AG09309 (cell line): ENCODE results near the gene SLC49A4.

Experiments used
- DNase-seq: peaks from one replicate; pipeline ENCODE4 v3.0.0-alpha.2; 2010; ENCODE audit warnings: low read depth
- H3K4me3 ChIP-seq: 2 replicates; pipeline ENCODE4 v1.5.1; 2011; ENCODE audit warnings: mild to moderate bottlenecking, low read depth, low read length, moderate library complexity; ENCODE audit not compliant: control insufficient read depth
- TF ChIP-seq, protein P1 (sequence below): IDR thresholded peaks from 2 replicates; pipeline ENCODE4 v1.5.1; 2011; ENCODE audit warnings: mild to moderate bottlenecking, low read depth, low read length, inconsistent platforms; ENCODE audit not compliant: insufficient read depth, control insufficient read depth; ENCODE audit errors: missing control alignments

SLC49A4 gene

DNA sequence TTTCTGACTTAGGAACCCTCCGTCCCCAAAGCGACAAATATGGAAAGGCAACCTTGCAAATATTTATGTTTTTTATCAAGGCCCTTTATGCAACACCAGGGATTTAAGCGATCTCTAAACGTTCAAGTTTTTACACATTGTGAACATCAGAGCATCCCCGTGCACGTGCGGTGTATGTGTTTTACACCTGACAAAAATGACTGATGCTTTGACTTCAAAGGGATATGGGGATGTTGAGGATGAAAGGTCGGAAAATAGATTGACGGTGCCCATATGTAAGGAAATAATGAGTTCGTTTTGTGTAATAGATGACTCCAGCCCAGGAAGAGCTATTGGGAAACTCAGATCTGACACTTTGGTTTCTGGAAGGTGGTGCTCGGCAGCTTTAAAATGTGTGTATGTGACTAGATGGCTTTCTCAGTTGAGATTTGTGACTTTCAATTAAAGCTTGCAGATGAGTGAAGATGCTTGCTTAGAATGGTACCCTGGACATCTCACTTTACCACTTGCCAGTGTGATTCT, 866 bp downstream of the SLC49A4 start:
- no peak for DNase-seq
- TF ChIP-seq, protein P1, sequence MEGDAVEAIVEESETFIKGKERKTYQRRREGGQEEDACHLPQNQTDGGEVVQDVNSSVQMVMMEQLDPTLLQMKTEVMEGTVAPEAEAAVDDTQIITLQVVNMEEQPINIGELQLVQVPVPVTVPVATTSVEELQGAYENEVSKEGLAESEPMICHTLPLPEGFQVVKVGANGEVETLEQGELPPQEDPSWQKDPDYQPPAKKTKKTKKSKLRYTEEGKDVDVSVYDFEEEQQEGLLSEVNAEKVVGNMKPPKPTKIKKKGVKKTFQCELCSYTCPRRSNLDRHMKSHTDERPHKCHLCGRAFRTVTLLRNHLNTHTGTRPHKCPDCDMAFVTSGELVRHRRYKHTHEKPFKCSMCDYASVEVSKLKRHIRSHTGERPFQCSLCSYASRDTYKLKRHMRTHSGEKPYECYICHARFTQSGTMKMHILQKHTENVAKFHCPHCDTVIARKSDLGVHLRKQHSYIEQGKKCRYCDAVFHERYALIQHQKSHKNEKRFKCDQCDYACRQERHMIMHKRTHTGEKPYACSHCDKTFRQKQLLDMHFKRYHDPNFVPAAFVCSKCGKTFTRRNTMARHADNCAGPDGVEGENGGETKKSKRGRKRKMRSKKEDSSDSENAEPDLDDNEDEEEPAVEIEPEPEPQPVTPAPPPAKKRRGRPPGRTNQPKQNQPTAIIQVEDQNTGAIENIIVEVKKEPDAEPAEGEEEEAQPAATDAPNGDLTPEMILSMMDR = no peak
- H3K4me3 ChIP-seq = peak overlapping the region; percentile 80

DNA sequence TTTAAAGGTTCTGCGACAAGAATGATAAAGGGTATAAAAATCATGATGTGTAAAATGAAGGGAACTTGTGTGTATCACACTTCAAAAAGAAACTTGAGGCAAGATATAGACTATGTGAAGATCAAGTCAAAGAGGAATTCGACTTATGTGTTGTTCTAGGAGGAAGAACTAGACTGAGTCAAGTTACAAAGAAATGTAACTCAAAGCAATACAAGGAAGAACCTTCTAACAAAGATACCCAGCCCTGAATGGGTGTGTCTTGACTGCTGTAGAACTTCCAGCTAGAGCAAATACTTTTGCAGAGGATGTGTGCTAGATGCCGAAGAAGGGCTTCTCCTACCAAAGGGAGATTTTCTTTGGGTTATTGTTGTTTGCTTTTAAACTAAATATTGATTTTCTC, 2.4 kb downstream of the SLC49A4 start:
- TF ChIP-seq, protein P1 = no peak
- no peak overlapping the region for H3K4me3 ChIP-seq
- no peak for DNase-seq

DNA sequence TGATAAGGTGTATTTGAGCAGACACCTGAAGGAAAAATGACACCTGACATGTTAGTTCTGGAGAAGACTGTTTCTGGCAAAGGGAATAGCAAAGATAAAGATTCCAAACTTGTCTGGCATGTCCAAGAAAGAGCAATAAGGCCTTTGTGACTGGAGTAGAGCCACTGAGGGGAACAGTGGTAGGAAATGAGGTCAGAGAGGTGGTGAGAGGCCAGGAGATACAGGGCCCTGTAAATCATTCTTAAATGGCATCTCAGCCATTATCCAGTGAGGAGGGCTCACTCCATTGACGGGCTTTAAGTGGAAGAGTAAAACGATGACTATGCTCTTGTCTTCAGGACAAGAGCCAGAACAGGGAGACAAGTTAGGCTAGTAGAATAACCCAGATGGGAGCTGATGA, 4.5 kb downstream of the SLC49A4 start:
- H3K4me3 ChIP-seq = no peak overlapping the region
- TF ChIP-seq, protein P1 = no peak
- DNase-seq = no peak

DNA sequence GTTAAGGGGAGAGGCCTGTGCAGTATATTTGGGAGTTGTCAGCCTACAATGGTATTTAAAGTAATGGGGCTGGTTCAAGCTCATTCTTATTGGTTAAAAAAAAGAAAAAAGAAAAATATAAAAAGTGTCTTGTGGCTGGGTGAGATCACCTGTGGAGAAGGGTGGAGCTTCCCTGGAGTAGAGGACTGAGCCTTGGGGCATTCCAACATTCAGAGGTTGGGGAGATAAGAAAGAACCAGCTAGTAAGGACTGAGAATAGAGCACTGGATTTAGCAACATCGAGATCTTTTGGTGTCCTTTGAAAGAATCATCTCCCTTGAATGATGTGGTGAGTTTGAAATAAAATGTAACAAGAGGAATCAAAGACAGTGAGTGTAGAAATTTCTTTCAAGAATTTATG, 5.2 kb downstream of the SLC49A4 start:
- H3K4me3 ChIP-seq = no peak overlapping the region
- DNase-seq = no peak
- TF ChIP-seq, protein P1 = no peak

DNA sequence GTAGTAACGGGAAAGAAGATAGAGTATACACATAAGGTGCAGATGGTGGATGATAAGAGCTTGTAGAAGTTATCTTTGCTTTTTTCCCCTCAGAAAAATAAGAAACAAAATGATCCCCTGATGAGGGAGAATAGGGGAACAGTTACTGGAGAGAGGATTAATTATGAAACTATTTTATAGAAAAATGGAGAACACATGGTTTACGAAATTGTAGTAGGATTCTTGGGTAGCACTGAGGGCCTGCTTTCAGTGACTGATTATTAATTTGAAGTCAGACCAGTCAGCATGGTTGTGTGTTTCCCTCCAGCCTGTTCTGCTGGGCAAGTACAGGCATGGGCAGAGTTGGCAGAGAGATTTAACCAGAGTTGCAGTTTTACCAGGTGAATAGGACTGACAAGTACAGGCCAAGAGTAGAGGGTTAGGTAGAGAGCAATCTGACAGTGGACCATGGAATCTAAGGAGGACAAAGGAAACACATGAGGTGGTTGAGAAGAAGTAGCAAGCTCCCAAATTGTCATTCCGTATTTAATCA, 5.9 kb downstream of the SLC49A4 start:
- no peak overlapping the region for H3K4me3 ChIP-seq
- no peak for DNase-seq
- TF ChIP-seq, protein P1 = no peak

DNA sequence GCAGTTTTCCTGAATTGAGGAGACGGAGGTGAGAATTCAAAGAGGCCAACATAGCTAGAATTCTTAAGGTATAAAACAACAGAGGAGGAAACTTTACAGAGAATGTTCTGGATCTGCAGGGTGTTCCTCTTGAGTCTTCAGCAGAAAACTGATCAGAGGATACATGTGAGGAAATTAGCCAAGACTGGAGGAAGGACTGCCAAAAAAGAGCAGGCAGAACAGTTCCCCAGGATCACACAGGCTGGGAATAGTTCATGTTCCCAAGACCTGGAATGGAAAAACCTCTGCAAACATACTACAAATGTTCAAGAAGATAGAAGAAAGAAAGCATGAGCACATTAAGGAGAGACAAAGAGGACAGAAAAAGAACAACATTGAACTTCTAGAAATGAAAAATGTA, 7.5 kb downstream of the SLC49A4 start:
- TF ChIP-seq, protein P1 = no peak
- DNase-seq = no peak
- no peak overlapping the region for H3K4me3 ChIP-seq
